GM19035 (cell line): ENCODE measurements around the gene KLHL13.
"Not testable (repeated sequence)": the region's sequence is repeated elsewhere in the genome, so short reads cannot be mapped to it uniquely, and the experiment has no call there.

ENCODE experiments used
- ATAC-seq: cut with Tn5 transposase; IDR thresholded peaks from one replicate; pipeline ENCODE4 v1.9.1; 2021; ENCODE audit not compliant: unreplicated experiment

The KLHL13 gene

GRCh38 chrX:117996408-117996807, 120.2 kb downstream of the KLHL13 start:
- ATAC-seq, result no peak

DNA sequence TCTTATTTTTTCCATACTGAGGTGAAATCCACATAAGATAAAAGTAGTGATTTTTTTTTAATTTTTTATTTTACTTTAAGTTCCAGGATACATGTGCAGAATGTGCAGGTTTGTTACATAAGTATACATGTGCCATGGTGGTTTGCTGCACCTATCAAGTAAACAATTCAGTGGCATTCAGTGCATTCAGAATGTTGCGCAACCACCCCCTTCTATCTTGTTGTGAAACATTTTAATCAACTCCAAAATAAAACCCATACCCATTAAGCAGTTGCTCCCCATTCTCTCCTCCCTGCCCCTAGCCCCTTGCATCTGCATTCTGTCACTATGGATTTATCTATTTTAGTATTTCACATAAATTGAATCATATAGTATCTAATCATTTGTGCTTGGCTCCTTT, 121.2 kb downstream of the KLHL13 start:
- ATAC-seq, result no peak

DNA sequence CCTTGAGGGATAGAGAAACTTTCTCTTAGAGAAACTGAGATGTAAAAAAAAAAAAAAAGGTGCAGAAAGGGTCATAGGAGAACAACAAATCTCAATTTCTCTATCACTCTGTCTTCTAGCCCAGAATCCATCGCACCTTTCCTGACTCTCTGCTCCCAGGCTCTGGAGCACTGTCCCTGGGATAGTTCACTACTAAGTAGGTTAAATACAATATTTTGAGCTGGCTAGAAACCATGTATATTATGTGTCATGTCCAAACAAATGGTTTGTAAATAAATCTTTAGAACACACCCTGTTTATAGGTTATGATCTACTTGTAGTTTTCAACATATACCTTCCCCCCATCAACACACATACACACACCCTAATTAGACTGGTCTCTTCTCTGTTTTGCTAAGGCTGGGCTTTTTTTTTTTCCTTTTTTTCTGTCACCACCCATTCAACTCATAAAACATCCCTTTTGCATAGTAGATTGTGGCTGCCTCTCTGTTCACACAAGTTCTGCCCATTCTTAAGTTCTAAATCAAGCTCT, 124.4 kb downstream of the KLHL13 start:
- no peak for ATAC-seq

DNA sequence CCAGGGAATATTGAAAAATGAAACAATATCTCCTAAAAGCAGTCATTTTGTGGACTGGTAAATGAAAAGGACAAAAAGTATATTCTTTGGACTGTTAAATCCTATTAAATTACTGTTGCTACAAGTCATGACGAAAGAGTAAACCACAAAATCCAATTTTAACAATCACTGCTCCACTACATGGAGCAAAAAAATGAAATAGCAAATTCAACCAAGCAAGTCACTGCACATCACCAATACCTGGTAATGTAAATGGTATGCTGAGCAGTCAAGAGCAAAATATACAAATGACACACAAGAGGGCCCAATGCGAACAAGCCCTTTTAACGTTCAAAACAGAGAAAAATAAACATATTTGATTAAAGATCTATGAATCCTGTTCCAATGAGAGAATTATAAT, 126.2 kb downstream of the KLHL13 start:
- no peak for ATAC-seq

- ATAC-seq, result no peak
Observed at GRCh38 chrX:117989512-117989911, 127.1 kb downstream of the KLHL13 start.

DNA sequence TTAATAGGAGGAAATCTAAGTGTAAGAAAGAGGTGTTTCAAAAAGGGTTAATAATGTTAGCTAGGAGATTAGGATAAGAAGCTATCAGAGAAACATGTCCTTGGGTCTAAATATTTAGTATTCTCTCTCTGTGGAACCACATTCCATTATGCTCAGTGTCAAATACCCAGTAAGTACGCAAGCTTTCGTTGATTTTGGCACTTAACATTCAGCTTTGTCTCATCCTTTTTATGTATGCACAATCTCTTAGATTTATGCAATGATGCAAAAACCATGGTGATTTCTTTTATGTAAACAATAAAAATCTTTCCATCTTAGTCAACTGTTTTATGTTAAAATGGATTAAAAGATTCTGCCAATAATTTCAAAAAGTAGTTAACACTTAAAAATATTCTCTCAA, 129.2 kb downstream of the KLHL13 start:
- ATAC-seq, result no peak

DNA sequence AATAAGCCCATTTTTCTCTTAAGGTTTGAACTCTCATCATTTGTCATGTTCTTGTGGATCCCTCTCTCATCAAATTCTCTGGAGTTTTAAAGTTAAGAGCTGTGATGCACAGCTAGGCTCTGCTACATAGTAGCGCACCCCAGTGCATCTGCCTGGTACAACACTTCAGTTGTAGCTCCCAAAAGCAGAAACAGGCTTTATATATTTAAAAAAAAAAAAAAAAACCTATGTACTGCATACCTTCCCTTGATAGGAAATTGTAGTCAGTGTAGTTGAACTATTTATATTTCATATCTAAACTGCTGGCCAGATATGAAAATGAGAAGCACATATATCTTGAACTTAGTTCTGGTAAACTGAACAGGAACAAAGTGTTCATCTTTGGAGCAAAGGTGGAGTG, 131.4 kb downstream of the KLHL13 start:
- no peak for ATAC-seq

DNA sequence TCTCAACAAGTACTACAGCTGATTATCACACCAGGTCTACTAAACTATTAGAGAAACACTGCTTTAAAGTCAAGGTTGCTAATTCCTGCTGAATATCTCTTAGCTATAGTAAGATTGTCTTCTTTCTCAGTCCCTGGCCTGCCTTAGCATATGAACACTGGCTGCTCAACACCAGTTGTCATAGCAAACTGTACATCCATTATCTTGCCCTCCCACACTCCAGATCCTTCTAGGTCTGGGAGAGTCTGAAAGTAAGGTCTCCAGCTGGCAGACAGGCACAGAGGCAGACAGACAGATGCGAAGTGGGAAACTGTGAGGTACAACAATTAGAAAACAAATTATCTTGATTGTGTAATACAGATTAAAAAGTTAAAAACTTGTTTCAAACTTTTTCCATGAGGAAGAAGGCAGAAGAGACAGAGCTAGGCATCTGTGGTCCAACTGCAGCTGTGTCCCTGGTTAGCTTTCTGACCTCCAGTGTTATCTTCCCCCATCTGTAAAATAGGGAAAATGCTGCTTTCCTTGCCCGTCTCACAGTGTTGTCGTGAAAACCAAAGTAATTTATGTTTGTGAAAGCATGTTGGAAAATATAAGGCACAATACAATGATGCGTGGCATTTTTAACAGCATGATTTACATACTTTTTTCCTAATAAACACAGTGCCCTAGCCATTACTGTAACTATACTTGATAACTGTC, 133.8 kb downstream of the KLHL13 start:
- no peak for ATAC-seq

DNA sequence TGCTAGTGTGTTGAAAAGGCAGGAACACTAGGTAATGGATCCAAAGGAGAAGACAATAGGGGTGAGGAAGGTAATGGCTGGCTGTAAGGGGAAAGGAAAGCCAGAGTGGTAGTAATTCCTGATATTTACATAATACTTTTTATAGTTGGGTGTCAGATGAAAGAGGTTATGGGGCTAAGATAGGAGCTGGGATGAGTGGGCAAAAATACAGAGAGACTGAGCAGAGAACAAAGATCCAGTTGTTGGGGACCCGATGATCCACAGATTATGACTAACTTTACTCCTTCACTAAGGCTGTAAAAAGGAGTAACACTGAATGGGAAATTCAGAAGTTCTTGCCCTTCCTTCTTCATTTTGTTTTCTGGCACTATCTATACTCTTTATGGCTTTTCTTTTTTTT, 138.2 kb downstream of the KLHL13 start:
- no peak for ATAC-seq

- no peak for ATAC-seq
Observed at GRCh38 chrX:117977526-117977925, 139.1 kb downstream of the KLHL13 start.

GRCh38 chrX:117973110-117973807, 143.4 kb downstream of the KLHL13 start:
- no peak for ATAC-seq

GRCh38 chrX:117972711-117973109, 143.9 kb downstream of the KLHL13 start:
- ATAC-seq, result no peak

GRCh38 chrX:117969782-117970181, 146.8 kb downstream of the KLHL13 start:
- ATAC-seq, result no peak

DNA sequence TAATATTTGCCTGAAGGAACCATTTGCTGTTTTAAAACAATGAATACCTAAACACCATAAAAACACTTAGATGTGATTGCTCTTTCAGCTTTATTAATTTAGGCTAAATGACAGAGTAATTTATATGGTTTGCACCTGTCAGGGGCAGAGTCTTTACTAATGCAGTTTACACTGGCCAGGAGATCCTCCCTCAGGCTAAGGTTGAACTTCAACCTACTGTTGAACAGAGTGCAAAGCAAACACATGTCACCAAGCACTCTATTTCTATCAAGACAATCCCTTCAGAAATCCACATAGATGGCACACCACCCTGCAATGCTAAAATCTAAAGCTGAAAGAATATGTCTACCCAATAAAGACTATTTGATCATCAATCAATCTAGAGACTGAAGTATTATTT, 147.3 kb downstream of the KLHL13 start:
- no peak for ATAC-seq

DNA sequence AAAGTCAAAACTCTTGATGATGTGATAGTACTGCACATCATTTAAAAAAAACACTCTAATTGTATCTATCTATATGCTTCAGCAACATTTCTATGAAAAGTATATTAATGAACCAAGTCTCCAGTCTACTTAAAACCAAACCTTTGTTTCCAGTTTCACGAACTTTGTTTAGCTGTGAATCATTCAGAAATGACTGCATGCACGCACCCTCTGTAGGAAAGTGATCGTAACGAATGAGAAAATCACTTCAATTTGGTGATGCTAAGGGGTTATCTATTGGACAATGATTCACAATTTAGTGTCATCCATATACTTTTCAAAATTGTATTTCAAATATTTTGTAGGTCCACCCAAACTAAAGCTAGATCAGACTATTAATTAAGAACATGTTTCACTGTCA, 157.6 kb downstream of the KLHL13 start:
- no peak for ATAC-seq

- ATAC-seq, result no peak
Observed at GRCh38 chrX:117957128-117957527, 159.5 kb downstream of the KLHL13 start.

GRCh38 chrX:117939296-117939695, 177.3 kb downstream of the KLHL13 start:
- not testable (repeated sequence) for ATAC-seq

GRCh38 chrX:117936118-117936517, 180.5 kb downstream of the KLHL13 start:
- no peak for ATAC-seq

GRCh38 chrX:117930116-117930515, 186.5 kb downstream of the KLHL13 start:
- not testable (repeated sequence) for ATAC-seq

DNA sequence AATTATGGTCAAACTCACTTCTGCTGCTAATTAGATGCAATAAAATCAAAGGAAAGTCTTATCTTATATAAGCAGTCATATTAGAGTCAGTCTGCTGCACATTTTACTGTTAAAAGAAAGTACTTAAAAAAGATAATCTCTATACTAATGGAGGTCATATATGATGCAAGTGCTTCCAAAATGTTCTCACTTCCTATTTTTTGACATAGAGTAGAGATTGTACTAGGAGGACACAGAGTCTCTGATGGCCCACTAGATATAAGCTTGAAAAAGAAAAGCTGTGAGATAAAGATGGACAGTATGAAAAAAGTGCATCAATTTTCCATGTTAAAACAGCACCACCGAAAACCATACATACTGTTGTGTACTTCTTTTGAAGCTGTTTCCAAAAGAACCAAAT, 196.9 kb downstream of the KLHL13 start:
- ATAC-seq, result no peak

DNA sequence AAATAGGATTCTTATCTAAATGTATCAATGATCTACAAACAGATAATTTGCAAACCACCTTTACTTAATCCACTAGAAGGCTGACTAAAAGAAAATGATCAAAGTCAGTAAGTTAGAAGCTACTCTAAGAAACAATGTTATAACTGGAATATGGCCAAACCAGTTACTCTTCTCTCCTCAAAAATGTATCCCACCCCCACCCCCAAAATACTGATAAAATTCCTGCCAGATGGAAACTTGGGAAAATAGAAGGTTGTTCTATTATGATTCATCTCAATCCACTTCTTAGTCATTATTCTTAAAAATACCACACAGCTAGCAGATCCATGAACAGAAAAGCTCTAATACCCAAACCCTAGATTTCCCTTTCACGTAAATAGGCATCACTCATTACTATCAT, 206.4 kb downstream of the KLHL13 start:
- no peak for ATAC-seq

GRCh38 chrX:117898226-117898625, 218.4 kb downstream of the KLHL13 start:
- ATAC-seq, result no peak
